T47D (cell line): ENCODE measurements around the gene ABCG8.
A peak's percentile ranks its signal among the peaks of the same experiment; 100 is the strongest.

Experiments
- DNase-seq, 2 experiments: peaks; one replicate each; pipeline versions ENCODE4 v3.0.0 to v3.0.0-alpha.2; 2011 to 2012; ENCODE audit warnings: low read depth in 1 of 2, low spot score in 1 of 2
- JUND ChIP-seq: IDR thresholded peaks from 2 replicates; pipeline ENCODE4 v1.6.1; 2012; ENCODE audit warnings: low read depth
- in situ Hi-C: cut with HindIII; loops from 2 replicates; pipeline ENCODE4 v1.10.0; 2016; ENCODE audit warnings: low sequenced_read_pairs, low pct_unique_long_range_greater_than_20kb

Gene ABCG8

DNA sequence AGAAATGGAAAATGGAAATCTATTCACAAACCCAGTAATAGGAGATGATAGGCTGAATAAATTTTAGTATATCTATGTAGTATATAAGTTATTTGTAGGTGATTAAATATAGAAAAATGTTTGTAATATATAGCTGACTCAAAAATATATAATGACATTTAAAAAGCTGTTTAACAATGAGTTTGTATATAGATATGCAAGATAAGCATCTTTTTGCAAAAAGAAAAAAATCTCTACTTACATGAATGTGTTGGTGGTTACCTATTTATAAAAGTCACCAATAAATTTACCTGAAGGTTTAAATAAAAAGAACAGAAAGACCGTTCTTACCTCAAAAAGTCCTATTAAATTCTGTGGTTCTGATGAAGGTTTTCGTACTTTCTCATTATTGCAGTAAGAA is 85.7 kb downstream of the ABCG8 start:
- in situ Hi-C loops, result no loop called here
- TF ChIP-seq JUND, result no peak

GRCh38 chr2:43925431-43925830 is 86.7 kb downstream of the ABCG8 start:
- in situ Hi-C loops, result no loop called here
- no peak for TF ChIP-seq JUND
- peak in 1 of 2 experiments; percentile 1 for DNase-seq

More for the DNA sequence above, 85.7 kb downstream of the ABCG8 start:
- DNase-seq, result no peak

DNA sequence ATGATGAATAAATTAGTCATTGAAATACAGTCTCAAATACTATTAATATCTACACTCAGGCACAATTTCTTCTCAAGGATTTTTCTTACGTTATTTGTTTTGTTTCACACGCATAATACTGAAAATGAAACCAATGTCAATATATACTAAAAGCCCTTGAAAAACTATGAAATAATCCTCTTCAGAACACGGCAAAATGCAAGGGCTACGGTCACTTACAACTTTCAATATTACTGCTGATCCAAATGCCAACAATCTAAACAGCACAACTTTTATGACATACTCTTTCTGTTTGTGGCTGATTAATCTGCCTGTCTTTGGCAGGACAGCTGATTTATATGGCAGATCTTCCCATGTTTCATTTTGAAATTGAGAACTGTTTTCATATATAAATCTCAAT is 88.7 kb downstream of the ABCG8 start:
- in situ Hi-C loops, result no loop called here
- TF ChIP-seq JUND, result no peak
- no peak for DNase-seq

- no peak for TF ChIP-seq JUND
- in situ Hi-C loops, result no loop called here
- DNase-seq, result no peak
These were observed 92.5 kb downstream of the ABCG8 start for GRCh38 chr2:43931293-43931692.
